Endodermal cell (in vitro differentiated cells): ENCODE data around the gene NUDT4. TPM values are rescaled to one million over a fixed set of nuclear protein-coding genes. Genes with fewer than 3 reads are reported as not detected.

Source experiments
- DNase-seq: peaks from one replicate; pipeline ENCODE4 v3.0.0-alpha.2; 2017
- H3K27ac ChIP-seq: 2 replicates; pipeline ENCODE4 v1.5.1; 2013; ENCODE audit warnings: mild to moderate bottlenecking, low read depth, low read length, moderate library complexity
- H3K27me3 ChIP-seq: 2 replicates; pipeline ENCODE4 v1.6.1; 2013; ENCODE audit warnings: mild to moderate bottlenecking, low read length, moderate library complexity; ENCODE audit not compliant: insufficient read depth, control insufficient read depth, poor library complexity, severe bottlenecking
- H3K36me3 ChIP-seq: 2 replicates; pipeline ENCODE4 v1.7.0; 2013; ENCODE audit warnings: mild to moderate bottlenecking, low read length, moderate library complexity; ENCODE audit not compliant: control insufficient read depth, insufficient read depth
- H3K4me1 ChIP-seq: one replicate; pipeline ENCODE4 v1.7.0; 2013; ENCODE audit warnings: low read length; ENCODE audit not compliant: control insufficient read depth, insufficient read depth
- H3K4me3 ChIP-seq: 2 replicates; pipeline ENCODE4 v1.5.1; 2013; ENCODE audit warnings: mild to moderate bottlenecking, low read length, moderate library complexity
- H3K9ac ChIP-seq: 2 replicates; pipeline ENCODE4 v1.6.1; 2013; ENCODE audit warnings: mild to moderate bottlenecking, low read length, moderate library complexity; ENCODE audit not compliant: poor library complexity, severe bottlenecking; ENCODE audit errors: extremely low read depth
- H3K9me3 ChIP-seq: 2 replicates; pipeline ENCODE4 v1.6.1; 2013; ENCODE audit warnings: mild to moderate bottlenecking, low read length, moderate library complexity; ENCODE audit not compliant: control insufficient read depth
- H3K27ac Mint-ChIP-seq: 2 replicates; pipeline ENCODE4 v1.8.0; 2020; ENCODE audit warnings: mixed read lengths
- H3K27me3 Mint-ChIP-seq: 2 replicates; pipeline ENCODE4 v1.8.0; 2021; ENCODE audit warnings: mild to moderate bottlenecking, mixed read lengths; ENCODE audit not compliant: insufficient read depth
- H3K36me3 Mint-ChIP-seq: 2 replicates; pipeline ENCODE4 v1.8.0; 2020; ENCODE audit warnings: low read depth, mixed read lengths
- H3K4me1 Mint-ChIP-seq: 2 replicates; pipeline ENCODE4 v1.8.0; 2020; ENCODE audit warnings: mixed read lengths
- H3K4me3 Mint-ChIP-seq: 2 replicates; pipeline ENCODE4 v1.8.0; 2020; ENCODE audit warnings: mild to moderate bottlenecking, moderate library complexity, mixed read lengths
- H3K9me3 Mint-ChIP-seq: 2 replicates; pipeline ENCODE4 v1.8.0; 2020; ENCODE audit warnings: mild to moderate bottlenecking, mixed read lengths
- WGBS, 2 experiments: methylation state at CpG; one replicate each; pipeline versions ENCODE4 v1.1.5 to v1.1.7; 2013; ENCODE audit warnings: missing lambda C conversion rate in 2 of 2, mixed read lengths in 1 of 2; ENCODE audit not compliant: insufficient coverage in 1 of 2, insufficient read length in 1 of 2; 5-methylcytosine and 5-hydroxymethylcytosine counted together
- total RNA-seq, 2 donors: library from RNA; stranded (reverse); fragmentation: NEBNext Ultra II Directional in 1 of 2; extraction: Animal tissue kit (Norgen Biotek cat#: 25700) in 1 of 2; gene quantifications; 2 replicates in 1 of 2; 3 replicates in 1 of 2; pipeline ENCODE4 v1.2.1, GENCODE V29; 2021
- TF ChIP-seq, protein P1 (sequence below): fragments of 200-600 bp; sonication (generic); conservative IDR thresholded peaks from 2 replicates; pipeline ENCODE4 v1.5.0; 2021; ENCODE audit warnings: antibody characterized with exemption, mild to moderate bottlenecking

The NUDT4 gene
- total RNA-seq, 2 donors from 2014 or later = 334 to 453 TPM

DNA sequence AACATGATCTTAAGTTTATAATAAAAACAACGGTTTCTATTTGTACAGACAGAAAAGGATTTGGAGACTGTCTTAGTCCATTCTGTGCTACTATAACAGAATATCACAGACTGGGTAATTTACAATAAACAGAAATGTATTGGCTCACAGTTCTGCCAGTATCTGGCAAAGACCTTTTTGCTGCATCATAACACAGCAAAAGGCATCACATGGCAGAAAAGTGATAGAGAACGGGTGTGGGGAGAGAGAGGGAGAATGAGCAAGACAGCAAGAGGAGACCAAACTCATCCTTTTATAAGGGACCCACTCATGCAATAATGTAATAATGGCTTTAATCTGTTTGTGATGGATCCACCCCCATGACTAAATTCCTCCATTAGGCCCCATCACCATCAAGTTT, 17.0 kb upstream of the NUDT4 start:
- no peaks in the 10 kb centered on the region for H3K36me3 Mint-ChIP-seq
- 91 to 100% methylated on average over 1 to 2 of the region's 2 CpGs for WGBS, 2 experiments
- H3K9ac ChIP-seq = no peak overlapping the region
- H3K36me3 ChIP-seq = no peaks in the 10 kb centered on the region
- TF ChIP-seq, protein P1, sequence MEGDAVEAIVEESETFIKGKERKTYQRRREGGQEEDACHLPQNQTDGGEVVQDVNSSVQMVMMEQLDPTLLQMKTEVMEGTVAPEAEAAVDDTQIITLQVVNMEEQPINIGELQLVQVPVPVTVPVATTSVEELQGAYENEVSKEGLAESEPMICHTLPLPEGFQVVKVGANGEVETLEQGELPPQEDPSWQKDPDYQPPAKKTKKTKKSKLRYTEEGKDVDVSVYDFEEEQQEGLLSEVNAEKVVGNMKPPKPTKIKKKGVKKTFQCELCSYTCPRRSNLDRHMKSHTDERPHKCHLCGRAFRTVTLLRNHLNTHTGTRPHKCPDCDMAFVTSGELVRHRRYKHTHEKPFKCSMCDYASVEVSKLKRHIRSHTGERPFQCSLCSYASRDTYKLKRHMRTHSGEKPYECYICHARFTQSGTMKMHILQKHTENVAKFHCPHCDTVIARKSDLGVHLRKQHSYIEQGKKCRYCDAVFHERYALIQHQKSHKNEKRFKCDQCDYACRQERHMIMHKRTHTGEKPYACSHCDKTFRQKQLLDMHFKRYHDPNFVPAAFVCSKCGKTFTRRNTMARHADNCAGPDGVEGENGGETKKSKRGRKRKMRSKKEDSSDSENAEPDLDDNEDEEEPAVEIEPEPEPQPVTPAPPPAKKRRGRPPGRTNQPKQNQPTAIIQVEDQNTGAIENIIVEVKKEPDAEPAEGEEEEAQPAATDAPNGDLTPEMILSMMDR = no peak
- no peak overlapping the region for H3K27ac Mint-ChIP-seq
- H3K4me3 Mint-ChIP-seq = no peak overlapping the region
- H3K27me3 ChIP-seq = no peaks in the 10 kb centered on the region
- no peaks in the 10 kb centered on the region for H3K9me3 Mint-ChIP-seq
- H3K4me1 ChIP-seq = no peaks in the 10 kb centered on the region
- H3K4me3 ChIP-seq = no peak overlapping the region
- no peaks in the 10 kb centered on the region for H3K4me1 Mint-ChIP-seq
- no peak overlapping the region for H3K27ac ChIP-seq
- no peak for DNase-seq
- no peaks in the 10 kb centered on the region for H3K9me3 ChIP-seq
- H3K27me3 Mint-ChIP-seq = no peaks in the 10 kb centered on the region

DNA sequence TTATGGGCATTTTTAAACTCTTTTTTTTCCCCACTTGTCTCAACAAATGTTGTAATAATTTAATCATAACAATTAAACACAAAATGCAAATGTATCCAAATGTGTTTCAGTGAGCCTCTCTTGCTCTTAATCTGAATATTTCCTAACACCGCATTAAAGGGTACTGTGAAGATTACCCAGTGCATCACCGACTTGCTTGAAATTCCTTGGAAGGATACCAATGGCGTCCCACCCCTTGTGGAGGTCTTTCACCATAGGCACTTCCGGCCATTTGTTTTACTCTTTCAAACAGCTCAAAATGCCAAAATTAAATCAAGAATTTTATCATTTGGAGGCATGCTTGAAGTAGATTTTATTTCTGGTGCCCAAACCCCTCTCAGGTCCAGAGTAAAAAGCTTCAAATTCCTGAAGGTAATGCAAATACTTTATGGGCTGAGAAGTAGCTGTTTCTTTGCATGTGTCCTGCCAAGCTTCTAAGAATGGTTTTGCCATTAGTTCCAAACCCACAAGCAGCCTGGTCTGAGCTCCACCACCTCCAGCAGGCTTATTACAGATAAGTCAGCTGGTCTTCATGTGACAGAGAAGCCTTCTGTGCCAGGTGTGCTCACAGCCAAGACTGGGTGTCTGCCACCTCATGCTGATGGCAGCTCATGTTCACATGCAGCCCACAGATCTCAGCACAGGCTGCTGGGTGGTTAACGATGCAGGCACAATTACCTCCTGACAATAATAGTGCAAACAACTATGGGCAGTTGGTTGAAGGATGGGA, 16.4 kb upstream of the NUDT4 start:
- Mint-ChIP-seq H3K4me1 (no peaks in the 10 kb centered on the region), H3K9me3 (no peaks in the 10 kb centered on the region), H3K27ac (no peak overlapping the region), H3K4me3 (no peak overlapping the region), H3K36me3 (no peaks in the 10 kb centered on the region), H3K27me3 (no peaks in the 10 kb centered on the region)
- H3K4me3 ChIP-seq = no peak overlapping the region
- no peaks in the 10 kb centered on the region for H3K4me1 ChIP-seq
- H3K27me3 ChIP-seq = no peaks in the 10 kb centered on the region
- 89 to 90% methylated on average over 4 to 5 of the region's 5 CpGs for whole genome bisulfite sequencing, 2 experiments
- no peaks in the 10 kb centered on the region for H3K9me3 ChIP-seq
- peak; percentile 60 for DNase-seq
- no peaks in the 10 kb centered on the region for H3K36me3 ChIP-seq
- no peak overlapping the region for H3K9ac ChIP-seq
- H3K27ac ChIP-seq = no peak overlapping the region
- TF ChIP-seq, protein P1 = no peak

DNA sequence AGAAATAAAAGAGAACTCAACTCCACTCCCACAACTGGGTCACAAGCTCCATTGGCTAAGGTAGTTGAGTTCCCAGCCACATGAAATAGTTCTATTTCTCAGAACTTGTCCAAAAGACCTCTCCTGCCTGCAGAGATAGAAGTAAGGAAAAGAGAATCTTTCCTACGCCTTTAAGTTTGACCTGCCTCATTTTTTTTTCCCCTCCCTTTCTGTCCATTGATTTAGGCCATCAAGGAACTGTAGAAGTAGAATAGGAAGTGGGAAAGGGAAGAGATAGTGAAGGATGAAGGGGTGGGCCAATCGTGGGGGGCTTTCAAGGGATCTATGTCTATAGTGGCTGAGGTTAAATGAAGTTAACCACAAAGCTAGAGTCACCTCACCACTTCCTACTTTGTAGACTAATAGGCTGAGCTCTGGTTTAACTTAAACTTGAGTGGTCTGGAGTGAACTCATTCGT, 13.9 kb upstream of the NUDT4 start:
- H3K27me3 Mint-ChIP-seq = no peaks in the 10 kb centered on the region
- Histone ChIP-seq H3K4me1 (no peaks in the 10 kb centered on the region), H3K27ac (no peak overlapping the region), H3K36me3 (no peaks in the 10 kb centered on the region), H3K9me3 (no peaks in the 10 kb centered on the region), H3K4me3 (no peak overlapping the region), H3K9ac (no peak overlapping the region), H3K27me3 (no peaks in the 10 kb centered on the region)
- H3K9me3 Mint-ChIP-seq = no peaks in the 10 kb centered on the region
- no peak overlapping the region for H3K4me3 Mint-ChIP-seq
- TF ChIP-seq, protein P1 = no peak
- WGBS, 2 experiments = 100% methylated on average over 1 of the region's 3 CpGs; no CpG with 5 or more reads in 1 of the 2 experiments
- no peak overlapping the region for H3K27ac Mint-ChIP-seq
- H3K4me1 Mint-ChIP-seq = no peaks in the 10 kb centered on the region
- H3K36me3 Mint-ChIP-seq = peaks cover 3% of the 10 kb centered on the region
- DNase-seq = no peak
